ENCODE measurements around the gene PNPLA7. TPM values are rescaled to one million over a fixed set of nuclear protein-coding genes. Genes with fewer than 3 reads are reported as not detected.
"Not testable (repeated sequence)": the region's sequence is repeated elsewhere in the genome, so short reads cannot be mapped to it uniquely, and the experiment has no call there.

The PNPLA7 gene
- total RNA-seq, 1 experiment from 2014 or later: 1.3 TPM

- TF ChIP-seq, protein P1, sequence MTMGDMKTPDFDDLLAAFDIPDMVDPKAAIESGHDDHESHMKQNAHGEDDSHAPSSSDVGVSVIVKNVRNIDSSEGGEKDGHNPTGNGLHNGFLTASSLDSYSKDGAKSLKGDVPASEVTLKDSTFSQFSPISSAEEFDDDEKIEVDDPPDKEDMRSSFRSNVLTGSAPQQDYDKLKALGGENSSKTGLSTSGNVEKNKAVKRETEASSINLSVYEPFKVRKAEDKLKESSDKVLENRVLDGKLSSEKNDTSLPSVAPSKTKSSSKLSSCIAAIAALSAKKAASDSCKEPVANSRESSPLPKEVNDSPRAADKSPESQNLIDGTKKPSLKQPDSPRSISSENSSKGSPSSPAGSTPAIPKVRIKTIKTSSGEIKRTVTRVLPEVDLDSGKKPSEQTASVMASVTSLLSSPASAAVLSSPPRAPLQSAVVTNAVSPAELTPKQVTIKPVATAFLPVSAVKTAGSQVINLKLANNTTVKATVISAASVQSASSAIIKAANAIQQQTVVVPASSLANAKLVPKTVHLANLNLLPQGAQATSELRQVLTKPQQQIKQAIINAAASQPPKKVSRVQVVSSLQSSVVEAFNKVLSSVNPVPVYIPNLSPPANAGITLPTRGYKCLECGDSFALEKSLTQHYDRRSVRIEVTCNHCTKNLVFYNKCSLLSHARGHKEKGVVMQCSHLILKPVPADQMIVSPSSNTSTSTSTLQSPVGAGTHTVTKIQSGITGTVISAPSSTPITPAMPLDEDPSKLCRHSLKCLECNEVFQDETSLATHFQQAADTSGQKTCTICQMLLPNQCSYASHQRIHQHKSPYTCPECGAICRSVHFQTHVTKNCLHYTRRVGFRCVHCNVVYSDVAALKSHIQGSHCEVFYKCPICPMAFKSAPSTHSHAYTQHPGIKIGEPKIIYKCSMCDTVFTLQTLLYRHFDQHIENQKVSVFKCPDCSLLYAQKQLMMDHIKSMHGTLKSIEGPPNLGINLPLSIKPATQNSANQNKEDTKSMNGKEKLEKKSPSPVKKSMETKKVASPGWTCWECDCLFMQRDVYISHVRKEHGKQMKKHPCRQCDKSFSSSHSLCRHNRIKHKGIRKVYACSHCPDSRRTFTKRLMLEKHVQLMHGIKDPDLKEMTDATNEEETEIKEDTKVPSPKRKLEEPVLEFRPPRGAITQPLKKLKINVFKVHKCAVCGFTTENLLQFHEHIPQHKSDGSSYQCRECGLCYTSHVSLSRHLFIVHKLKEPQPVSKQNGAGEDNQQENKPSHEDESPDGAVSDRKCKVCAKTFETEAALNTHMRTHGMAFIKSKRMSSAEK (CRISPR knock-in tag; IDR thresholded peaks at IDR 0.05; ENCODE audit: borderline replicate concordance): no peak
- TF ChIP-seq CBFB (CRISPR knock-in tag; IDR thresholded peaks at IDR 0.05; ENCODE audit: low read depth) (no peak), NR2C2 (CRISPR knock-in tag; IDR thresholded peaks at IDR 0.05) (no peak), JAZF1 (CRISPR knock-in tag; IDR thresholded peaks at IDR 0.05) (no peak), E2F5 (CRISPR knock-in tag; IDR thresholded peaks at IDR 0.05) (no peak), NFYB (CRISPR knock-in tag; conservative IDR thresholded peaks at IDR 0.05; ENCODE audit: low read depth) (no peak), NR1H2 (CRISPR knock-in tag; IDR thresholded peaks at IDR 0.05) (no peak), USF2 (CRISPR knock-in tag; IDR thresholded peaks at IDR 0.05) (no peak)
- TF ChIP-seq, protein P2, sequence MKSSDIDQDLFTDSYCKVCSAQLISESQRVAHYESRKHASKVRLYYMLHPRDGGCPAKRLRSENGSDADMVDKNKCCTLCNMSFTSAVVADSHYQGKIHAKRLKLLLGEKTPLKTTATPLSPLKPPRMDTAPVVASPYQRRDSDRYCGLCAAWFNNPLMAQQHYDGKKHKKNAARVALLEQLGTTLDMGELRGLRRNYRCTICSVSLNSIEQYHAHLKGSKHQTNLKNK (CRISPR knock-in tag; IDR thresholded peaks at IDR 0.05): no peak
Measured at GRCh38 chr9:137467896-137468295, 82.3 kb downstream of the PNPLA7 start (continued).

DNA sequence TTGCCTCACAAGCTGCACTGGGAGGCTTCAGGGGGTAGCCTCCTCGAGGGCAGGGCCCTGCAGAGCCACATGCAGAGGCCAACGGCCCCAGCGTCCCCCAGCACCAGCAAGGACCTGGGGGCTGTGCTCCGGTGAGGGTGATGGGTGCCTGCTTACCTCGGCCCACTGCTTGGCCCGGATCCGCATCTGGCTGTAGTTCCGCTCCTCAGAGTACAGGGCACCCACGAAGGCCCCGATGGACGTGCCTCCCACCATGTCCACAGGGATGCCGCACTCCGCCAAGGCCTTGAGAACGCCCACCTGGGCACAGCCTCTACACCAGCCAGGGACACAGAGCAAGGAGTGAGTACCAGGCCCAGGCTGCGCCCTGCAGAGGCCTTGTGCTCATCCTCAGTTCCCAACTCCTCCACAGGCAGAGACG lies 83.0 kb downstream of the PNPLA7 start:
- ATAC-seq: no peak
- CTCF ChIA-PET: no interaction called here
- DNase-seq (ENCODE audit: low spot score): no peak
- no peaks in the 10 kb centered on the region for H3K4me1 Mint-ChIP-seq
- no peaks in the 10 kb centered on the region for H3K9me3 Mint-ChIP-seq
- POLR2A ChIA-PET: no interaction called here
- H3K4me3 Mint-ChIP-seq: no peak overlapping the region
- no peaks in the 10 kb centered on the region for H3K27me3 Mint-ChIP-seq (ENCODE audit: low read depth)
- no peak overlapping the region for H3K27ac Mint-ChIP-seq
- no peak for TF ChIP-seq OVOL2 (CRISPR knock-in tag; IDR thresholded peaks at IDR 0.05; ENCODE audit: borderline replicate concordance)
- no peaks in the 10 kb centered on the region for H3K36me3 Mint-ChIP-seq

GRCh38 chr9:137466389-137467085 lies 83.7 kb downstream of the PNPLA7 start:
- ATAC-seq; CTCF ChIA-PET; DNase-seq (ENCODE audit: low spot score); H3K9me3 Mint-ChIP-seq; POLR2A ChIA-PET; H3K36me3 Mint-ChIP-seq; H3K4me3 Mint-ChIP-seq; H3K4me1 Mint-ChIP-seq; H3K27me3 Mint-ChIP-seq (ENCODE audit: low read depth): not testable (repeated sequence)
- 0 out of 2 replicates have a peak overlapping the region, but pooled peaks have one; percentile 25 for H3K27ac Mint-ChIP-seq

DNA sequence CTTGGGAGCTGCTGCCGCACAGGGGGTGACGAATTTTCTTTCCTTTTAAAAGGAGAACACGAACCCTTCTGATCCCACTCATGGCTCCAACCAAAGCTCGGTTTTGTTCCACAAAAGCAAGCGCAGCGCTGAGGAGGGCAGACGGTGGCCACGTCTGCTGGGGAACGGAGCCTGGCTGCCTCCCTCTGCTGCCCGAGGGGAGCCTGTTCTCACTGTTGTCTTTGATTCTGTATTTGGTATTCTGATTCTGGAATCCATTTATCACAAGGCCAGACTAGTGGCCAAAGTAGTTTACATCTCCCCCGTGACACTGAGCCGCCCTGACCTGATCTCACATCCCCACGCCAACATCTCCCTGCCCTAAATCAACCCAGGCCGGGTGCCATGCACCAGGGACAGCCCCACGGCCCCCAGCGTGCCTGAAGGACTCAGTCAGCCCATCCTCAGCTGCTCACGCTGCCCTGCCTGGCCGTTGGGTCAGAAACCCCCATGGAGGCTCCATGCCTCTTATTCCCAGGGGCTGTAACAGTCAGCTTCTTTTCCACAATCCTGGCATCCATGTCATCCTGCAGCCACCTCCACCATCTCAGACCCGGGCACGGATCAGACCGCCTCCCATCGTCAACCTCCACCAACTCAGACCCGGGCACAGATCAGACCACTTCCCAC lies 84.3 kb downstream of the PNPLA7 start:
- Mint-ChIP-seq H3K27ac (peak overlapping the region; percentile 46; the same call in 1 of the 2 replicates), H3K9me3 (no peaks in the 10 kb centered on the region), H3K36me3 (no peaks in the 10 kb centered on the region), H3K4me3 (no peak overlapping the region), H3K27me3 (ENCODE audit: low read depth) (no peaks in the 10 kb centered on the region), H3K4me1 (no peaks in the 10 kb centered on the region)
- ChIA-PET POLR2A (no interaction called here), CTCF (no interaction called here)
- DNase-seq (ENCODE audit: low spot score): no peak
- no peak for ATAC-seq
- TF ChIP-seq, protein P3, sequence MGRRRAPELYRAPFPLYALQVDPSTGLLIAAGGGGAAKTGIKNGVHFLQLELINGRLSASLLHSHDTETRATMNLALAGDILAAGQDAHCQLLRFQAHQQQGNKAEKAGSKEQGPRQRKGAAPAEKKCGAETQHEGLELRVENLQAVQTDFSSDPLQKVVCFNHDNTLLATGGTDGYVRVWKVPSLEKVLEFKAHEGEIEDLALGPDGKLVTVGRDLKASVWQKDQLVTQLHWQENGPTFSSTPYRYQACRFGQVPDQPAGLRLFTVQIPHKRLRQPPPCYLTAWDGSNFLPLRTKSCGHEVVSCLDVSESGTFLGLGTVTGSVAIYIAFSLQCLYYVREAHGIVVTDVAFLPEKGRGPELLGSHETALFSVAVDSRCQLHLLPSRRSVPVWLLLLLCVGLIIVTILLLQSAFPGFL (CRISPR knock-in tag; IDR thresholded peaks at IDR 0.05; ENCODE audit: borderline replicate concordance): no peak
- TF ChIP-seq ARID4B (CRISPR knock-in tag; IDR thresholded peaks at IDR 0.05; ENCODE audit: borderline replicate concordance): no peak
- no peak for TF ChIP-seq TCF7 (CRISPR knock-in tag; IDR thresholded peaks at IDR 0.05; ENCODE audit: low read depth)
- TF ChIP-seq ATF1 (CRISPR knock-in tag; IDR thresholded peaks at IDR 0.05): no peak
- TF ChIP-seq, protein P4, sequence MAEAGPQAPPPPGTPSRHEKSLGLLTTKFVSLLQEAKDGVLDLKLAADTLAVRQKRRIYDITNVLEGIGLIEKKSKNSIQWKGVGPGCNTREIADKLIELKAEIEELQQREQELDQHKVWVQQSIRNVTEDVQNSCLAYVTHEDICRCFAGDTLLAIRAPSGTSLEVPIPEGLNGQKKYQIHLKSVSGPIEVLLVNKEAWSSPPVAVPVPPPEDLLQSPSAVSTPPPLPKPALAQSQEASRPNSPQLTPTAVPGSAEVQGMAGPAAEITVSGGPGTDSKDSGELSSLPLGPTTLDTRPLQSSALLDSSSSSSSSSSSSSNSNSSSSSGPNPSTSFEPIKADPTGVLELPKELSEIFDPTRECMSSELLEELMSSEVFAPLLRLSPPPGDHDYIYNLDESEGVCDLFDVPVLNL (CRISPR knock-in tag; IDR thresholded peaks at IDR 0.05; ENCODE audit: borderline replicate concordance, low read depth): no peak
